Anterior cingulate cortex (tissue), 58 donors: ENCODE results near the gene CDKN1A.
A peak's percentile ranks its signal among the peaks of the same experiment; 100 is the strongest.
"Not testable (repeated sequence)": the region's sequence is repeated elsewhere in the genome, so short reads cannot be mapped to it uniquely, and the experiment has no call there.

Source experiments
- DNase-seq, 58 donors: peaks; one replicate each; lab custom pipeline; 2025; lab: John Stamatoyannopoulos, UW

CDKN1A gene

GRCh38 chr6:36654469-36654868 lies 24.0 kb upstream of the CDKN1A start:
- DNase-seq: not testable (repeated sequence)

DNA sequence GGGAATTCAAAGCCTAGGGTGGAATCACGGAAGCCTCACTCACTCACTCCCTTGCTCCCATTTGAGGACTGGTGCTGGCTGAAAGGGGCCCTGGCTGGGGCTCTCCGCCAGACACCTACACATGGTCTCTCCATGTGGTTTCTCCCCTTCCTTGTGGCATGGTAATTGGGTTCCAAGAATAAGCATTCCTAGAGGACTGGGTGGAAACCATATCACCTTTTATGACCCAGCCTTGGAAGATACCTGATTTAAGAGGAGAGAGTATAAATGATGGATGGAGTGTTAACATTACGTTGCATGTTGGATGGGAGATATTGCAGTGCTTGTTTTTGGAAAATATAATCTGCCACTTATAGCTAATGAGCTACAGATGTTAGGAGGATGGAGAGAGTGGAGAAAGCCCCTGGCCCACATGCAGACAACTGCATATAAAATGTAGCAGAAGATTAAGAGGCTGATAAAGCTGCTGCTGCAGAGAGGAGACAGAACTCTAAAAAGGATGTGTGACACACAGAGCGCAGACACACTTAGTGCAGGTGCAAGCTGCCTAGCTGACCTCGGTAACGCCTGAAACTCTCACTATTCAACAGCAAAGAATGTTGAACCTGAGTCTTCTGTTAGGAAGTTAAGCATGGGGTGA lies 23.3 kb upstream of the CDKN1A start:
- DNase-seq: no peak

GRCh38 chr6:36656441-36656840 lies 22.1 kb upstream of the CDKN1A start:
- no peak for DNase-seq

DNA sequence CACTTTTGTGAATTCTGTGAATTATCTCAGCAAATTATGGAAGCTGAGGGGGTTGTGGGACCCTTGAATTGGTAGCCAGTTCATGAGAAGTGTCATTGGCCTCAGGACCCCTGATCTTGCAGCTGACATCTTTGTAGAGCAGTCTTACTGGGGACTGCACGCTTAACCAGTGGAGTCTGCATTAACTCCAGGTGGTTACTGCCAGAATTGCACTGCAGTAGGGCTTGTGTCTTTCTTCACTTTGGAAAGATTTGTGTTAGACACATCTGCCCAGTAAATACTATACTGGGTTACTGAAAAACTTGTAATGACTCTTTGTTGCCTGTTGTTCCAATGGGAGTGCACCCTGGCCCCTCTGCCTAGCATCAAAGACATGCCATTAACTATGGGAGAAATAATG lies 21.2 kb upstream of the CDKN1A start:
- no peak for DNase-seq

- no peak for DNase-seq
These were observed 20.5 kb upstream of the CDKN1A start for GRCh38 chr6:36657942-36658544.

DNA sequence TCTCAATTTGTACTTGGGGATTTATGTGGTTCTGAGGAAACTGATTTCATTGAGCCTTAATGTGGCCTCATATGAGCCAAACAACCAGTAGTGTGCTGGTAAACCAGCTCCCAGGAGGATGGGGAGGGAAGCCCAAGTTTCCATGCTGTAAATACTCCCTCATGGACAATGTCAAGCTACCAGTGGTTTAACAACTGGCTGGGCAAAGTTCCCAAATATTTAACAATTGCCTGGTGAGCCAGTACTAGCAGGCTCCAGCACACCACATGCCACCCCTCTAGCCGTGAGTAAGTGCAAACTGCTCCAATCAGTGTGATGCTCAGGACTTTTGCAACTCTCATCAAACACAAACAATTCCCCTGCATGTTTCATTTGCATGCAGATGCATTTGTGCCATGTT lies 19.2 kb upstream of the CDKN1A start:
- DNase-seq: no peak

GRCh38 chr6:36660771-36661471 lies 17.6 kb upstream of the CDKN1A start:
- peak in 17 of 58 donors; percentile 9 to 55 (median 23) for DNase-seq

- DNase-seq: no peak
These were observed 16.1 kb upstream of the CDKN1A start for GRCh38 chr6:36662380-36662779.

DNA sequence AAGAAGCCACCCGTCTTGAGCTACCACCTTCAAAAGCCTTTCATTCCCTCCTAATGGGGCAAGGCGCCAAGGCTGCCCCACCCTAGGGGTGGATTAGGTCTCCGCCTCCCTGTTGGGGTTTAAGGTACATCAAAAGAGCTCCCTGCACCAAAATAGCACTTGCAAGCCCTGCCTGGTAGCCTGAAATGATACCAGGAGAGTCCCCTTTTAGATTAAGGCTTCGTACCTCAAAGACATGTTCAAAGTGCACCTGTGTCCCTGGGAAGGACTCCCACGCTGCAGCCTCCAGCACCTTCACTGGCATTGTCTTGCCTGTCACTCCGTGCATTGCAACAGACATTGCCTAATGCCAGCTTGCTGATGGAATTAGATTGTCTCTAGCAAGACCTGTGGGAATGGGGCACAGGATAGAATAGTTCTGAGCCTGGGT lies 15.7 kb upstream of the CDKN1A start:
- DNase-seq: peak in 1 of 58 donors; percentile 14

GRCh38 chr6:36663504-36664446 lies 14.7 kb upstream of the CDKN1A start:
- DNase-seq: no peak

DNA sequence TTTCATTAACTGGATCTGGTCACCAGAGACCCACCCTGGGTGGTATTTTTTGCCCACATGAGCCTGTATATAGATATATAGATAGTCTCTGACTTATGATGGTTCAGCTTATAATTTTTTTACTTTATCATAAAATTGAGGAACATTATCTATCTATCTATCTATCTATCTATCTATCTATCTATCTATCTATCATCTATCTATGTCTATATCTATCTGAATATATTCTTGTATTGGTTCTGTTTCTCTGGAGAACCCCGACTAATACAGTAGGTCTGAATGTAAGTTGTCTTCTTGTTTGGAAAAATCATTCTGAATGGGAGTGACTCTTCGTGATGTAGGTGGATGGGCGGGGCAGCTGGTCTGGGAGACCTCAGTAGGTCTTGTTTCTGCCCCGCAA lies 13.3 kb upstream of the CDKN1A start:
- no peak for DNase-seq

DNA sequence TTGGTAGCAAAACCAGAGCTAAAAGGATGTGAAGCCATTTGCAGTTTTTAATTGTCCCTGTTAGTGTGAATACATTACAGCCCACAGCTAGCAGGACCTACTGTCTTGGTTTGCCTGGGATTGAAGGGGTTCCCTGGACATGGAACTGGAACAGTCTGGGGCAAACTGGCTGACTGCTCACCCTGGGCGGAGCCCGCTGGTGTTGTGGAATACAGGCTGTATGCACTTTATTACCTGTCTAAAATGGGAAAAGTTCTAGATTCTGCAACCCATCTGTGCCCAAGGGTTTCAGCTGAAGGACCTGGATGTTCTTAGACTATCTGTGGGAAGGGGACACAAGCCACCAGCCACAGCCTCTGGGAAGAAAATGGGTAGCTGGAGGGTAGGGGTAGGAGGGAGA lies 12.2 kb upstream of the CDKN1A start:
- no peak for DNase-seq

DNA sequence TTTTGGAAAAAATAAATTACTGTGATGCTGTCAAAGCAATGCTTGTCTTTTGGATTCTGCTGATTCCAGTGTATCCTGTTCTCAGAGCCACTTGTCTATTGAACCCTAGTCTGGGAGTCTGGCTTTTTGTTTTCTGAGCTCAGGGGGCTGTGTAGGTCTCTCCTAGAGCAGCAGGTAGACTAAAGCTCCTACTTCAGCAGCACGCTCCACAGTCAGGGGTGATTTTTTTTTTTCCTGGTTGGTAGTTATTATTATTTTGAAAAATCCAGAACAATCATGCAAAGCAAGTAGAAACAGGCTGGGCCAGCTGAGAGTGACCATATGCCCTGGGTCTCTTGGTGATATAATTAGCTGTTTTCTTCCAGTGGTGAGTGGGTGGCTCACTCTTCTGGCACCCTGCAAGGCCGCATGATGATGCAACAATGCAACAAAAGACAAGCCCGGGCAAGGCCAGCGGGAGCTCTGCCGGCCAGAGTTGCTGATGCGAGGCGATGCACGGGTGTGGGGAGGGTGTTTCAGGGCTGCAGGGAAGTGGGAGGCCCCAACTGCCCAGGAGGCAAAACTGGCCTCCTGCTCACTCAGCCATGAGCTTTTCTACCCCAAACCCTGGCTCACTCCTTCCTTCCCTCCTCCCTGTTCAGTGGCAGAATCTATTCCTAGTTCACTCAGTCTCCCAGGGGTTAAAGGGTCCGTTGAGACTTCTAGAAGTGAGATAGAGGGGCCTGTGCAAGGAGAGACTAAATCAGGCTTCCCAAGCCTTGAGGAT lies 11.5 kb upstream of the CDKN1A start:
- DNase-seq: peak in 50 of 58 donors; percentile 9 to 85 (median 50)

- DNase-seq: no peak
These were observed 9.9 kb upstream of the CDKN1A start for GRCh38 chr6:36668591-36668990.

DNA sequence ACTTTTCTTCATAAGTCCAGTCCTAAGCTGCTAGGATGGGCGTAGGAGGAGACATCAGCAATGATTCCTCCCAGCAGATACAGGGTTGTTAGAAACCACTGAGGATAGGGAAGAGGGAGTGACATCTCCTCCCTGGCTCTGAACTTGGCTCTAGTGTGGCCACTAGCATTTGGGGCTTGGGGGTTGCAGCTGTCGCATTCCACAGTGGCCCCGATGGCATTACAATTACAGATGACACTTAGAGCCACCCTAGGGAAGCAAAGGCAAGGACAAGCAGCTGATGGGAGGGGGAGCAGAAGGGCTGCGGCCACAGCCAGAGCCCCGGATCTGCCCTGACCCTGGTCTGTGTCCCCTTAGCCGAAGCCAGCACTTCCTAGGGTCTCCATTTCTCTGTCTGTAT lies 9.5 kb upstream of the CDKN1A start:
- DNase-seq: no peak

GRCh38 chr6:36670271-36670670 lies 8.2 kb upstream of the CDKN1A start:
- no peak for DNase-seq

GRCh38 chr6:36671687-36672375 lies 6.7 kb upstream of the CDKN1A start:
- DNase-seq: no peak

GRCh38 chr6:36673882-36674281 lies 4.6 kb upstream of the CDKN1A start:
- no peak for DNase-seq

- DNase-seq: no peak
These were observed 3.6 kb upstream of the CDKN1A start for GRCh38 chr6:36674942-36675341.
